LNCAP (cell line): Measurements from ENCODE around the gene MC1R.

Experiments
- TF ChIP-seq, protein P1 (sequence below): fragments of 450-650 bp; IDR thresholded peaks from 2 replicates; pipeline ENCODE4 v1.5.1; 2017; ENCODE audit warnings: mild to moderate bottlenecking

The MC1R gene

DNA sequence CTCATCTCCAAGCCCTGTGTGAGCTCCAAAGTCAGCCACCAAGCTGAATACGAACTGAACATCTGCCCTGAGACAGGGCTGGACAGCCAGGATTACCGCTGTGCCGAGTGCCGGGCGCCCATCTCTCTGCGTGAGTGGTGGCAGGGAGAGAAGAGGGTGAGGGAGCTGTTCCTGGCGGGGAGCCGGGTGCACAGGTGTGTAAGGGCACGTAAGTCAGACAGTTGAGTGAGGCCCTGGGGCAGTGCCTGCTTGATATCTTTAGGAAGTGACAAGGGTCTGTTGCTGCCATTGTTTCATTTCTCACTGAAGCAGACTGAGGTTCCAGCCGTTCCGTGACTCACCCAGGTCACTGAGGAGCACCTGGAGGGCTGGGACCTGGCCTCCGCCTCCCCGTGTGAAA is 42.3 kb downstream of the MC1R start:
- TF ChIP-seq, protein P1, sequence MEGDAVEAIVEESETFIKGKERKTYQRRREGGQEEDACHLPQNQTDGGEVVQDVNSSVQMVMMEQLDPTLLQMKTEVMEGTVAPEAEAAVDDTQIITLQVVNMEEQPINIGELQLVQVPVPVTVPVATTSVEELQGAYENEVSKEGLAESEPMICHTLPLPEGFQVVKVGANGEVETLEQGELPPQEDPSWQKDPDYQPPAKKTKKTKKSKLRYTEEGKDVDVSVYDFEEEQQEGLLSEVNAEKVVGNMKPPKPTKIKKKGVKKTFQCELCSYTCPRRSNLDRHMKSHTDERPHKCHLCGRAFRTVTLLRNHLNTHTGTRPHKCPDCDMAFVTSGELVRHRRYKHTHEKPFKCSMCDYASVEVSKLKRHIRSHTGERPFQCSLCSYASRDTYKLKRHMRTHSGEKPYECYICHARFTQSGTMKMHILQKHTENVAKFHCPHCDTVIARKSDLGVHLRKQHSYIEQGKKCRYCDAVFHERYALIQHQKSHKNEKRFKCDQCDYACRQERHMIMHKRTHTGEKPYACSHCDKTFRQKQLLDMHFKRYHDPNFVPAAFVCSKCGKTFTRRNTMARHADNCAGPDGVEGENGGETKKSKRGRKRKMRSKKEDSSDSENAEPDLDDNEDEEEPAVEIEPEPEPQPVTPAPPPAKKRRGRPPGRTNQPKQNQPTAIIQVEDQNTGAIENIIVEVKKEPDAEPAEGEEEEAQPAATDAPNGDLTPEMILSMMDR: no peak

DNA sequence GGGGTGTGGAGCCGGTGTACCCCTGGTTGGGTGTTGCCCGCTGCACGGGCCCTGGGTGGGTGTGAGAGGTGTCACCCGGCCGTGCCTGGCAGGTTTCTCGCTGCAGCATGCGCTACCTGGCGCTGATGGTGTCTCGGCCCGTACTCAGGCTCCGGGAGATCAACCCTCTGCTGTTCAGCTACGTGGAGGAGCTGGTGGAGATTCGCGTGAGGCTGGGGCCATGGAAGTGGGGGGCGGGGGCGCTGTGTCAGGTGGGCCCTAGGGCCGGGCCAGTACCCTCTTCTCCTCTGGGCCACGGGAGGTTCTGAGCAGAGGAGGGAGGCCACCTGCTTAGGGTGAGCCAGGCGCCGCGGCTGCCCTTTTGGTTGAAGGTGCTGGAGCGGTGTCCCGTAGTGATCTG is 43.3 kb downstream of the MC1R start:
- TF ChIP-seq, protein P1: no peak

DNA sequence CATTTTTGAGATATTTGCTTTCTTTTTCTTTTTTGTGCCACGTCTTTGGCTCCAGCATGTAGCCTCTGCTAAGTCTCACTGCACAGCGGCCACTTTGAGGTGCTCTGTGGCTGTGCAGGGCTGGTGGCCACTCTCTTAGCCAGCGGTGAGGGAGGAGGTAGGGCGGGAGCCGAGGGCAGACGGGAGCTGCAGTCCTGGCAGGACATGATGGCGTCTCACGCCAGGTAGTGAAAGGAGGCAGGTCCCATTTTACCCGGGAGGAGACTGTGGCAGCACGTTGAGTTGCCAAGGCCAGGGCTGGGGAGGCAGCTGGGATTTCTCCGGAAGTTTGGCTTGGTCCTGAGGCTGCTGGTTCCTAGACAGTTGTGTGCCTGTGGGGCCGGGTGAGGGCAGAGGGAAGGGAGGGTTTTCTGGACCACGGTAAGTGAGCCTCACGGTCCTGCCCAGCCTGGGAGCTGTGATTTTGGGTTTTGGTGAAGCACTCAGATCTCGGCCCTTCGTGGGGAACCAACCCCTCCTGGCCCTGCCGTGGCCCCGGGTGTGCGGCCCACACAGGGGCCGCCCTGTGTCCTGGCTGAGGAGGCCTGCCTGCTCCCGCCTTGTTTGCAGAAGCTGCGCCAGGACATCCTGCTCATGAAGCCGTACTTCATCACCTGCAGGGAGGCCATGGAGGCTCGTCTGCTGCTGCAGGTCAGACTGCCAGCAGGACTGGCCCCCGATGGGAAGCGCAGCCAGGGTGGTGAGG is 44.3 kb downstream of the MC1R start:
- TF ChIP-seq, protein P1: no peak

DNA sequence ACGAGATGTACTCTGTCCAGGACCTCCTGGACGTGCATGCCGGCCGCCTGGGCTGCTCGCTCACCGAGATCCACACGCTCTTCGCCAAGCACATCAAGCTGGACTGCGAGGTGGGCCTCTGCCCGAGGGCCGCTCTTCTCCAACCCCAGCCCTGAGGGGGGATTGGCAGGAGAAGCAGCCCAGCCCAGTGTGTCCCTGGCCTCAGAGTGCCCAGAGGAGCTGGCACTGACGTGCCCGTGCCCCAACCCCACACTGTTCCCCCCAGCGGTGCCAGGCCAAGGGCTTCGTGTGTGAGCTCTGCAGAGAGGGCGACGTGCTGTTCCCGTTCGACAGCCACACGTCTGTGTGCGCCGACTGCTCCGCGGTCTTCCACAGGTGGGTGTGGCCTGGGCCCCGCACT is 45.5 kb downstream of the MC1R start:
- TF ChIP-seq, protein P1: no peak

DNA sequence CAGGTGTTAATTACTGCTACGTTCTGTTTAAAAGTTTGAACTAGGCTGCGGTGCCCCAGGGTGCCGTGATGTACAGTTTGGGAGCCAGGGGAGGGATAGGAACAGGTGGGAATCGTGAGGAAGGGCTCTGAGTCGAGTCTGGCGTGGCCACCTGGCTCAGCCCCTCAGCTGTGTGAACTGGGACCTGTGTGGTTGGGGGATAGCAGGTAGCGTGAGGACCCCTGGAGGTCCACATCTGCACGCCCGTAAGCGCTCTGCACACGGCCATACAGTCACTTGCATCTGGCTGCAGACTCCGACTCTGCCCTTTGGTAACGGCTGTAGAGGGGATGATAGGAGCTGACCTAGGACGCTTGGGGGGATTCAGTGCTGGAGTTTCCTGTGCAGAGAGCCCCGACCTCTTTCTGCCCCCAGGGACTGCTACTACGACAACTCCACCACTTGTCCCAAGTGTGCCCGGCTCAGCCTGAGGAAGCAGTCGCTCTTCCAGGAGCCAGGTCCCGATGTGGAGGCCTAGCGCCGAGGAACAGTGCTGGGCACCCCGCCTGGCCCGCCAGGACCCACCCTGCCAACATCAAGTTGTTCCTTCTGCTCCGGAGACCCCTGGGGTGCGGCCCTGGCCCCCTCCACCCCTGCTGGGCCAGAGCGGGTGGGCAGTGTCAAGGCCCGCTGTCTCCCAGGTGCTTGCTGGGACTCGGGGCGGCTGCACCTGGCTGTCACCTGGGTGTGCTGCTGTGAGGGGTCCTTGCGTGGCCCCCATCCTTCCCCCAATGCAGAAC is 47.0 kb downstream of the MC1R start:
- TF ChIP-seq, protein P1: no peak

DNA sequence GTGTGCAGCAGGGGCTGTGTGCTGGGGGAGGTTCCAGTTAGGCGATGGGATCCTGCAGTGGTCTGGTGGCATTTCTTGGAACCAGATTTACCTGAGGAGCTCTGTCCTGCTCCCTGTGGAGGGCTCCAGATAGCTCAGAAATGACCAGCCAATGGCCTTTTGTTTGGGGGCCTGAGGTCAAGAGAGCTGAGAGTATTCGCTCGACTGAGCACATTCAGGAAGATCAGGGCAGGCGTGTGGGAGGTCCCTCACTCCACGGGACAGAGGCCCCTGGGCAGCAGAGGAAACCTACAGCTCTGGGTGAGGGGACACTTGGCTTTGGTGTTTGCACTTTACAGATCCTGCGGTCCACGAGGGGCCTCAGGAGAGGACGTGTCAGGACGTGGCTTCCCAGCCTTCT is 48.1 kb downstream of the MC1R start:
- TF ChIP-seq, protein P1: no peak

DNA sequence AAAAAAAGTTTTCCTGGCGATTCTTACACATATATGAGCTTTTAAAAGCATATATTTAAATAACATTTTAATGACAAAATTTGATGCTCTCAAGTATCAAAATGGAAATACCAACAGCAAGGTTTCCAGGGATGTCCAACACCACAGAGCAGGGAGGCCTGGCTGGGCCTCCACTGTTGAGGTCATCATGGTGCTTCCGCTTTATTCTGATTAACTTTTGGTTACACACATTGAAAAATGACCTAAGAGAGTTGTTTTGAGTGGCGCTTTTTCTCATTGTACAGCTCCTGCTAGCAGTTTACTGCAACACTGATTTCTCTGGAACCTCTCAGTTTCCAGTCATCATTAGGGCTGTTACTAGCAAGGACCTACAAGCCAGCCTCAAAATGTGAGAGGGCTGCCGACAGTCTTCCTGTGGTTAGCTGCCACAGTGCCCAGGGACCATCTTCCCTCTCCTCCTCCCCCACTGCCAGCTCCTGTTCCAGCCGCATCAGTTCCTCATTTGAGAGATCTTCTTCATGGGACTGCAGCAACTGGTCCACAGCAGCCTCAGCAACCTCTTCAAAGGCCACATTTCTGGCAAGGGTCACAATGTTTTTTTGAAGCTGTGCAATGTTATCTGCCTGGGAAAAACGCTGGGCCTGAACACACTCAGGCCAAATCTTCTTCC is 51.2 kb downstream of the MC1R start:
- TF ChIP-seq, protein P1: no peak
